Measurements from ENCODE around the gene CDH6.

CDH6 gene

GRCh38 chr5:31193591-31194467 is at the start of gene CDH6:
CDH6 (plus strand) TSS chr5:31193686; CDS start chr5:31267474, 73,788 bp downstream.
- no peak within 1 kb of the TSS for H3K27ac ChIP-seq
- TF ChIP-seq CTCF (conservative IDR thresholded peaks at IDR 0.05), result no peak
- TF ChIP-seq ZFX (IDR thresholded peaks at IDR 0.05), result no peak

DNA sequence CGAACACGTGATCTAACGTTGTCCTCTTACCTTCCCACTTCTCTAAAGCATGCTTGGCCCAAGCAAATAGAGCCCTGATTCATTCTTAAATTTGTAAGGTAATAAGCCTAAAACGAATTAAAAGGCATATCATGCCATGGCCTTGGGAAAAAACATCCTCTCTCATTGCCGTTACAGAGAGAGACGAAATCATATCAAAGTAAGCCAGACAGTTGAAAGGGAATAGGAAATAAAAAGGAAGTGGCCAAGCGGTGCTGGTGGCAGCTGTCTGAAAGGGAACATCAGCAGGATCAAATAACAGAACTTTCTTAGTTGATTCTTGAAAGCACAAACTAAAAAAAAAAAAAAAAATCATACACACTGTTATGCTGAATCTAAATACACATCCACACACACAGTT is 49.1 kb upstream of the CDH6 start:
- H3K27ac ChIP-seq, result no peak overlapping the region
- TF ChIP-seq ZFX (IDR thresholded peaks at IDR 0.05) (no peak), CTCF (conservative IDR thresholded peaks at IDR 0.05) (no peak)

- TF ChIP-seq CTCF (conservative IDR thresholded peaks at IDR 0.05) (no peak), ZFX (IDR thresholded peaks at IDR 0.05) (no peak)
- no peak overlapping the region for H3K27ac ChIP-seq
Observed at GRCh38 chr5:31148959-31149475, 44.5 kb upstream of the CDH6 start.

DNA sequence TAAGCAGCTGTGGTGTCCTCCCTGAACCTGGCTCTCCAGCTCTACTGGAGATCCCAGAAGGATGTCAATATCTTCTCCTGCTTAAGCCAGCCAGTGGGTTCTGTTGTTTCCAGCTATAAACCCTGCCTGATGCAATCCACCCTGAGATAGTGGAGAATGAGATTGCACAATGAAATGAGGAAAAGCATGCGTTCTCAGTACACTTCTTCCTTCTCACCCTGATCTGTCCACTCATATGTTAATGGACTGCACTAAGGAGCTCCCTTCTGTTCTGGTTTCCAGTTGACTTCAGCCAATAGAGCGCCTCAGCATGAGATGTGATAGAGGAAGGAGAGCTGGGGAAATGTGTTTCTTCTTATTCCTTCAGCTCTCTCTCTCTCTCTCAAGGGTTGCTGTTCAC is 40.0 kb upstream of the CDH6 start:
- no peak overlapping the region for H3K27ac ChIP-seq
- TF ChIP-seq CTCF (conservative IDR thresholded peaks at IDR 0.05), result no peak
- no peak for TF ChIP-seq ZFX (IDR thresholded peaks at IDR 0.05)

- TF ChIP-seq CTCF (conservative IDR thresholded peaks at IDR 0.05) (no peak), ZFX (IDR thresholded peaks at IDR 0.05) (no peak)
- no peak overlapping the region for H3K27ac ChIP-seq
Observed at GRCh38 chr5:31156631-31157160, 36.8 kb upstream of the CDH6 start.

- TF ChIP-seq ZFX (IDR thresholded peaks at IDR 0.05) (no peak), CTCF (conservative IDR thresholded peaks at IDR 0.05) (no peak)
- no peak overlapping the region for H3K27ac ChIP-seq
Observed at GRCh38 chr5:31157720-31158119, 35.8 kb upstream of the CDH6 start.

DNA sequence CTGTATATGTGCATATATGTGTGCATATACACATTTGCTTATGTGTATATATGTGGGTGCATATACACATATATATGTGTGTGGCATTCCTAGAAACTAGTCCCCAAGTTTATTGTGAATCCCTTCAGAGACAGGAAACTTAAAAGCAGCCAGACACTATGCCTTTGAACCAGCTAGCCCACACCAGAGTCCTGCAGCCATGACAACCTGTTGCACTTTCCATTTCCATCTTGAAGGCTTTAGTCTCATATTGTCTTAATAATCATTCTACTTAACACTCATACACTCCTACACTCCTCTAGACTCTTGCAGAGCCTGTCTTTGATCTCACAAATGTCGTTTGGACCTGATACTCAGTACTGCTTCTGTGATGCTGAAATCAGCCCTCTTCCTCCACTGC is 34.8 kb upstream of the CDH6 start:
- no peak overlapping the region for H3K27ac ChIP-seq
- TF ChIP-seq ZFX (IDR thresholded peaks at IDR 0.05) (no peak), CTCF (conservative IDR thresholded peaks at IDR 0.05) (no peak)

Measured in C4-2B (cell line).